Measurements from ENCODE around the gene HHEX.
A peak's percentile ranks its signal among the peaks of the same experiment; 100 is the strongest.
"Not testable (repeated sequence)": the region's sequence is repeated elsewhere in the genome, so short reads cannot be mapped to it uniquely, and the experiment has no call there.

Gene HHEX

GRCh38 chr10:92689663-92690210 lies at the start of gene HHEX:
HHEX (plus strand) TSS chr10:92689955; CDS start chr10:92689987, 32 bp downstream.
- Histone ChIP-seq H3K36me3 (peaks cover 13 to 53% (median 35%) of the 10 kb centered on the region in 11 experiments), H3K27me3 (peaks cover 0 to 50% (median 22%) of the 10 kb centered on the region in 11 experiments; a peak in 17 of 22 replicates), H4K20me1 (peaks cover 0 to 29% (median 16%) of the 10 kb centered on the region in 11 experiments; a peak in 12 of 22 replicates), H3K27ac (peak within 1 kb of the TSS; percentile 87 to 99 (median 94)), H3K9ac (peak within 1 kb of the TSS; percentile 89 to 98 (median 96)), H3K4me2 (peak within 1 kb of the TSS; percentile 83 to 99 (median 95)), H3K4me3 (peak within 1 kb of the TSS; percentile 72 to 99 (median 94)), H3K4me1 (peaks cover 25 to 40% (median 35%) of the 10 kb centered on the region in 10 experiments), H3K9me3 (replicated peaks in 1 of 11) (peaks cover 17 to 21% (median 20%) of the 10 kb centered on the region in 11 experiments)
- TF ChIP-seq Cebpa-rat (IDR thresholded peaks at IDR 0.05), result no peak

- H4K20me1 ChIP-seq, result peaks cover 0 to 3% (median 0%) of the 10 kb centered on the region in 11 experiments; a peak in 3 of 22 replicates
- no peak overlapping the region for H3K4me3 ChIP-seq
- H3K9ac ChIP-seq, result no peak overlapping the region
- peaks cover 0 to 6% (median 0%) of the 10 kb centered on the region in 10 experiments; a peak in 4 of 20 replicates for H3K4me1 ChIP-seq
- H3K36me3 ChIP-seq, result peaks cover 0 to 100% (median 93%) of the 10 kb centered on the region in 11 experiments; a peak in 19 of 22 replicates
- H3K27ac ChIP-seq, result no peak overlapping the region
- no peaks in the 10 kb centered on the region for H3K27me3 ChIP-seq
- H3K9me3 ChIP-seq (replicated peaks in 1 of 11), result no peaks in the 10 kb centered on the region
- no peak overlapping the region for H3K4me2 ChIP-seq
- TF ChIP-seq Cebpa-rat (IDR thresholded peaks at IDR 0.05), result no peak
Measured at GRCh38 chr10:92640107-92640506, 49.6 kb upstream of the HHEX start.

DNA sequence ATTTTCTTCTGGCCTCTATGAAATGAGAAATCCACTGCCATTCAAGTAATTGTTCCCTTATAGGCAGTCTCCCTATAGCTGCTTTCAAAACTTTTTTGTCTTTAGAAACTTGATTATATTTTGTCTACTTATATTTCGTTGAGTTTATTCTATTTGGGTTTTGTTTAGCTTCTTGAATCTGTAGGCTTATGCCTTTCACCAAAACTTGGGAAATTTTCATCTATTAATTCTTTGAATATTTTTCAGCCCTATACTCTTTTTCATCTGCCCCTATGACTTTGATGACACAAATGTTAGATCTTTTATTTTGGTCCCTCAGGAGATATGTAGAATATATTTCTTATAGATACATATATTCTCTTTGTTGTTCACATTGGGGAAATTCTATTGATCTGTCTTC lies 48.3 kb upstream of the HHEX start:
- Histone ChIP-seq H4K20me1 (peaks cover 0 to 3% (median 0%) of the 10 kb centered on the region in 11 experiments; a peak in 3 of 22 replicates), H3K4me3 (no peak overlapping the region), H3K4me2 (no peak overlapping the region), H3K27ac (no peak overlapping the region), H3K9me3 (replicated peaks in 1 of 11) (no peaks in the 10 kb centered on the region), H3K4me1 (peaks cover 0 to 6% (median 0%) of the 10 kb centered on the region in 10 experiments; a peak in 4 of 20 replicates), H3K27me3 (no peaks in the 10 kb centered on the region), H3K9ac (no peak overlapping the region), H3K36me3 (peaks cover 0 to 100% (median 93%) of the 10 kb centered on the region in 11 experiments; a peak in 19 of 22 replicates)
- TF ChIP-seq Cebpa-rat (IDR thresholded peaks at IDR 0.05), result no peak

DNA sequence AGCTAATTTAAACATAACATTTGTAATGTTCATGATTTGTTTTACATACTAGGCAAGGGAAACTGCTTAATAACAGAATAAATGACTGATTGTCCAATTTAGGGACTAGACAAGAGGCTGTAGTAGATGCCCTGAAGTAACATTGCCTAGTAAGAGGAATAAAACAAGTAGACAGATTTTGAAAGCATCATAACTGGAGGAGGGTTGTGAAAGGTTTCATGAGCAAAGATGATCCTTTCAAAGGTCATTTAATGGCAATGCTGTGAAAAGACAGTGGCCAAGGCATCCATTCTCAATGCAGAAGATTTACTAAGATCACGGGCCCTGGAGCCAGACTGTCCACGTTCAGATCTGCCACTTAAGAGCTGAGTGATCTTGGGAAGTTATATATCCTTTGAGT lies 44.8 kb upstream of the HHEX start:
- no peaks in the 10 kb centered on the region for H3K9me3 ChIP-seq (replicated peaks in 1 of 11)
- H3K4me2 ChIP-seq, result no peak overlapping the region
- H3K9ac ChIP-seq, result no peak overlapping the region
- H3K36me3 ChIP-seq, result peaks cover 25 to 100% (median 94%) of the 10 kb centered on the region in 11 experiments; a peak in 21 of 22 replicates
- H3K27ac ChIP-seq, result peak overlapping the region in 1 of 11 experiments; percentile 17; a peak in 4 of 22 replicates
- no peaks in the 10 kb centered on the region for H3K27me3 ChIP-seq
- H3K4me1 ChIP-seq, result peaks cover 0 to 6% (median 0%) of the 10 kb centered on the region in 10 experiments; a peak in 4 of 20 replicates
- H4K20me1 ChIP-seq, result peaks cover 0 to 3% (median 0%) of the 10 kb centered on the region in 11 experiments; a peak in 3 of 22 replicates
- no peak for TF ChIP-seq Cebpa-rat (IDR thresholded peaks at IDR 0.05)
- no peak overlapping the region for H3K4me3 ChIP-seq

- peaks cover 31 to 100% (median 100%) of the 10 kb centered on the region in 11 experiments; a peak in 21 of 22 replicates for H3K36me3 ChIP-seq
- not testable (repeated sequence) for H3K4me1 ChIP-seq; H4K20me1 ChIP-seq; H3K4me3 ChIP-seq; H3K27me3 ChIP-seq; H3K4me2 ChIP-seq; H3K9ac ChIP-seq; H3K27ac ChIP-seq; H3K9me3 ChIP-seq (replicated peaks in 1 of 11)
Measured at GRCh38 chr10:92650864-92651263, 38.9 kb upstream of the HHEX start.

GRCh38 chr10:92655426-92655825 lies 34.3 kb upstream of the HHEX start:
- TF ChIP-seq Cebpa-rat (IDR thresholded peaks at IDR 0.05), result no peak
- H3K27me3 ChIP-seq, result no peaks in the 10 kb centered on the region
- H3K4me2 ChIP-seq, result no peak overlapping the region
- peaks cover 0 to 2% (median 0%) of the 10 kb centered on the region in 11 experiments; a peak in 1 of 22 replicates for H3K9me3 ChIP-seq (replicated peaks in 1 of 11)
- H3K4me3 ChIP-seq, result no peak overlapping the region
- H3K9ac ChIP-seq, result no peak overlapping the region
- peaks cover 6 to 72% (median 65%) of the 10 kb centered on the region in 11 experiments; a peak in 21 of 22 replicates for H3K36me3 ChIP-seq
- H4K20me1 ChIP-seq, result no peaks in the 10 kb centered on the region
- H3K4me1 ChIP-seq, result no peaks in the 10 kb centered on the region
- no peak overlapping the region for H3K27ac ChIP-seq

GRCh38 chr10:92656266-92656961 lies 33.3 kb upstream of the HHEX start:
- peaks cover 0 to 5% (median 0%) of the 10 kb centered on the region in 11 experiments; a peak in 1 of 22 replicates for H3K9me3 ChIP-seq (replicated peaks in 1 of 11)
- H3K9ac ChIP-seq, result no peak overlapping the region
- no peak overlapping the region for H3K4me3 ChIP-seq
- no peak overlapping the region for H3K27ac ChIP-seq
- H3K36me3 ChIP-seq, result peaks cover 0 to 62% (median 55%) of the 10 kb centered on the region in 11 experiments; a peak in 21 of 22 replicates
- H3K4me1 ChIP-seq, result no peaks in the 10 kb centered on the region
- H4K20me1 ChIP-seq, result no peaks in the 10 kb centered on the region
- H3K4me2 ChIP-seq, result no peak overlapping the region
- H3K27me3 ChIP-seq, result no peaks in the 10 kb centered on the region
- no peak for TF ChIP-seq Cebpa-rat (IDR thresholded peaks at IDR 0.05)

DNA sequence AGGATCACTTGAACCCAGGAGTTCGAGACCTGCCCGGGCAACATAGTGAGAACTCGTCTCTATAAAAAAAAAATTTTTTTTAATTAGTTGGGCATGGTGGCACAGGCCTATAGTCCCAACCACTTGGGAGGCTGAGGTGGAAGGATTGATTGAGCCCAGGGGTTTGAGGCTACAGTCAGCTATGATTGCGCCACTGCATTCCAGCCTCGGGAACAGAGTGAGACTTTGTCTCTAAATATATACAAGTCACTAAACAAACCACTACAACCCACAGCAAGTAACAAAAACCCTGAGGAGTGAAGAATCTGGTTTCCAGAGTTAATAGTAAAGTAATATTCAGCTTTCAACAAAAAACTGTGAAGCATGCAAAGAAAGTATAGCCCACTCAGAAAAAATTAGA lies 32.7 kb upstream of the HHEX start:
- TF ChIP-seq Cebpa-rat (IDR thresholded peaks at IDR 0.05), result no peak
- peaks cover 0 to 56% (median 49%) of the 10 kb centered on the region in 11 experiments; a peak in 21 of 22 replicates for H3K36me3 ChIP-seq
- no peak overlapping the region for H3K27ac ChIP-seq
- H4K20me1 ChIP-seq, result no peaks in the 10 kb centered on the region
- H3K9ac ChIP-seq, result no peak overlapping the region
- no peaks in the 10 kb centered on the region for H3K27me3 ChIP-seq
- no peaks in the 10 kb centered on the region for H3K4me1 ChIP-seq
- no peak overlapping the region for H3K4me3 ChIP-seq
- H3K4me2 ChIP-seq, result no peak overlapping the region
- H3K9me3 ChIP-seq (replicated peaks in 1 of 11), result peaks cover 4 to 9% (median 5%) of the 10 kb centered on the region in 11 experiments; a peak in 14 of 22 replicates

DNA sequence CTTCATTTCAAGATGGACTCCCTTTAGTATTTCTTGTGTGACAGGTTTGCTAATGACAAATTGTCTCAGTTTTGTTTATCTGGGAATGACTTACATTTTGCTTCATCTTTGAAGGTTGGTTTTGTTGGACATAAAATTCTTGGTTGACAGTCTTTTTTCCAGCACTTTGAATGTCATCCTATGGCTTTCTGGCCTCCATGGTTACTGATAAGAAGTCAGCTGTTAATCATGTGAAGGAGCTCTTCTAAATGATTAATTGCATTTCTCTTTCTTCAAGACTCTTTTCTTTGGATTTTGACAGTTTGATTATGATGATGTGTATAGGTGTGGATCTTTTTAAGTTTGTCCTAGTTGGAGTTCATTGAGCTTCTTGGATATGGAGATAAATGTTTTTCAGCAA lies 26.9 kb upstream of the HHEX start:
- H3K9ac ChIP-seq, result no peak overlapping the region
- H3K36me3 ChIP-seq, result 0 out of 22 replicates have a peak, but pooled peaks cover 0 to 3% (median 0%) of the 10 kb centered on the region in 11 experiments
- no peaks in the 10 kb centered on the region for H3K27me3 ChIP-seq
- H3K9me3 ChIP-seq (replicated peaks in 1 of 11), result peaks cover 26 to 51% (median 30%) of the 10 kb centered on the region in 11 experiments
- no peak for TF ChIP-seq Cebpa-rat (IDR thresholded peaks at IDR 0.05)
- H3K4me2 ChIP-seq, result no peak overlapping the region
- no peaks in the 10 kb centered on the region for H4K20me1 ChIP-seq
- no peak overlapping the region for H3K4me3 ChIP-seq
- no peak overlapping the region for H3K27ac ChIP-seq
- H3K4me1 ChIP-seq, result peaks cover 0 to 7% (median 2%) of the 10 kb centered on the region in 10 experiments; a peak in 3 of 20 replicates
